Gastrocnemius medialis (tissue), 4 donors: ENCODE data around the gene ZBTB20. TPM values are rescaled to one million over a fixed set of nuclear protein-coding genes. Genes with fewer than 3 reads are reported as not detected.

Source experiments
- ATAC-seq, 2 donors: fragments of 150-250 bp; one replicate each; pipeline ENCODE4 v1.9.1; 2016
- DNase-seq, 2 donors: peaks; one replicate each; pipeline ENCODE4 v3.0.0-alpha.2; 2019
- H3K27ac ChIP-seq, 4 donors: fragments of 200-600 bp; sonication (generic); 1 replicate in 1 of 4; 2 replicates in 3 of 4; pipeline ENCODE4 v1.5.1; 2016 to 2018; ENCODE audit warnings: mild to moderate bottlenecking in 2 of 4, moderate library complexity in 1 of 4
- H3K27me3 ChIP-seq, 3 donors: fragments of 200-600 bp; sonication (generic) in 2 of 3; 1 replicate in 1 of 3; 2 replicates in 2 of 3; pipeline versions ENCODE4 v1.5.1 to v1.6.0; 2016 to 2019; ENCODE audit warnings: mild to moderate bottlenecking in 1 of 3, moderate library complexity in 1 of 3
- H3K36me3 ChIP-seq, 2 donors: fragments of 200-600 bp; sonication (generic) in 1 of 2; one replicate each; pipeline ENCODE4 v1.5.1; 2017 to 2018
- H3K4me1 ChIP-seq, 2 donors: fragments of 200-600 bp; sonication (generic) in 1 of 2; one replicate each; pipeline ENCODE4 v1.5.1; 2016 to 2017; ENCODE audit warnings: mild to moderate bottlenecking in 2 of 2
- H3K4me3 ChIP-seq, 4 donors: fragments of 200-600 bp; sonication (generic) in 3 of 4; 1 replicate in 1 of 4; 2 replicates in 3 of 4; pipeline ENCODE4 v1.5.1; 2016 to 2019; ENCODE audit warnings: mild to moderate bottlenecking in 2 of 4
- H3K9me3 ChIP-seq, 3 donors: fragments of 200-600 bp; sonication (generic) in 2 of 3; 1 replicate in 1 of 3; 2 replicates in 2 of 3; pipeline ENCODE4 v1.5.1; 2016 to 2019
- CTCF ChIP-seq, 5 experiments: fragments of 450-650 bp in 3 of 5; fragments of 200-600 bp in 2 of 5; sonication (generic) in 2 of 5; IDR thresholded peaks in 4 of 5; conservative IDR thresholded peaks in 1 of 5; 1 replicate in 4 of 5; 2 replicates in 1 of 5; pipeline ENCODE4 v1.5.1; 2016 to 2019; ENCODE audit warnings: antibody characterized with exemption in 5 of 5, mild to moderate bottlenecking in 3 of 5, moderate library complexity in 3 of 5
- POLR2A ChIP-seq, 2 donors: fragments of 450-650 bp; IDR thresholded peaks; one replicate each; pipeline ENCODE4 v1.6.1; 2017; ENCODE audit warnings: antibody characterized with exemption in 2 of 2, mild to moderate bottlenecking in 2 of 2, moderate library complexity in 2 of 2
- in situ Hi-C, 4 donors: fragments of 200-750 bp; cut with MboI; loops; one replicate each; pipeline versions ENCODE4 v1.15.0 to v1.8.0; 2017; ENCODE audit warnings: low sequenced_read_pairs in 4 of 4
- intact Hi-C: fragments of 100-400 bp; cut with DNase I; formaldehyde crosslinking; loops from one replicate; pipeline ENCODE4 v1.15.1; 2023; ENCODE audit warnings: low total_unique reads
- total RNA-seq, 4 donors: library from RNA; depleted of rRNA; stranded (reverse); fragments of >200 nt; gene quantifications; one replicate each; pipeline versions ENCODE4 v1.1.0 to v1.2.3, GENCODE V29; 2016

The ZBTB20 gene
- total RNA-seq, 4 donors from 2014 or later: 47.6 to 86.5 (median 69.0) TPM

GRCh38 chr3:115090712-115091111 lies 56.4 kb downstream of the ZBTB20 start:
- peaks cover 65 to 79% of the 10 kb centered on the region in 2 donors for H3K4me1 ChIP-seq
- DNase-seq (no peak), ATAC-seq (no peak)
- peak overlapping the region in 1 of 4 donors; percentile 50 for H3K27ac ChIP-seq
- H3K36me3 ChIP-seq: no peaks in the 10 kb centered on the region
- TF ChIP-seq CTCF (IDR thresholded peaks at IDR 0.05 in 4 of 5, conservative IDR thresholded peaks at IDR 0.05 in 1 of 5) (no peak), POLR2A (IDR thresholded peaks at IDR 0.05) (no peak)
- H3K9me3 ChIP-seq: no peaks in the 10 kb centered on the region
- intact Hi-C loops (loop anchor here (5.0 kb wide), 1 partner anchor 708 kb away; no protein-coding TSS in a partner anchor), in situ Hi-C loops (loop anchor here in 3 of 4 donors (5.0 to 25.0 kb wide), 4 partner anchors 74 to 263 kb away; no protein-coding TSS in a partner anchor)
- no peak overlapping the region for H3K4me3 ChIP-seq
- H3K27me3 ChIP-seq: no peaks in the 10 kb centered on the region

- peaks cover 64 to 81% of the 10 kb centered on the region in 2 donors for H3K4me1 ChIP-seq
- TF ChIP-seq CTCF (IDR thresholded peaks at IDR 0.05 in 4 of 5, conservative IDR thresholded peaks at IDR 0.05 in 1 of 5) (no peak), POLR2A (IDR thresholded peaks at IDR 0.05) (no peak)
- in situ Hi-C loops: loop anchor here in 1 of 4 donors (25.0 kb wide), 1 partner anchor 252 kb away; no protein-coding TSS in a partner anchor
Observed at GRCh38 chr3:115089481-115089880, 57.6 kb downstream of the ZBTB20 start.

DNA sequence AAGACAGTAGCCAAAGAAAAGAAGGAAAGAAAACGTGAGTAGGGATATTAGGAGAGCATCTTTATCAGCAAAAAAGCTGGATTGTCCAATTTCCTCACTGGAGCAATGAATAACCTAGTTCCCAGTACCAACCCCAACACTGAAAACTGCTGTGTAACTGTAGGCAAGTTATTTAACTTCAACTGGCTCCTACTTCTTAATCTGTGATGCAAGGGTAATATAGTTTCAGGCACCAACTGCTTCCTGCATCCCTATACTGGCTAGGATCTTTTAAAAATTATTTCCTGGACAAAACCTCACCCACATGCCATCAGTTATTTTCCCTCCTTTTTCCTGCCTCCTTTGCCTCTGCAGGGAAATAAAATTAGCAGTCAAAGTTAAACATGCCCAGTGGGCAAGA lies 59.6 kb downstream of the ZBTB20 start:
- no peak for TF ChIP-seq POLR2A (IDR thresholded peaks at IDR 0.05)
- no peak for TF ChIP-seq CTCF (IDR thresholded peaks at IDR 0.05 in 4 of 5, conservative IDR thresholded peaks at IDR 0.05 in 1 of 5)

More at GRCh38 chr3:115089481-115089880, 57.6 kb downstream of the ZBTB20 start:
- Histone ChIP-seq H3K4me3 (no peak overlapping the region), H3K36me3 (no peaks in the 10 kb centered on the region), H3K27me3 (no peaks in the 10 kb centered on the region), H3K27ac (no peak overlapping the region), H3K9me3 (no peaks in the 10 kb centered on the region)
- DNase-seq (no peak), ATAC-seq (no peak)
- intact Hi-C loops: loop anchor here (5.0 kb wide), 1 partner anchor 47 kb away; no protein-coding TSS in a partner anchor

DNA sequence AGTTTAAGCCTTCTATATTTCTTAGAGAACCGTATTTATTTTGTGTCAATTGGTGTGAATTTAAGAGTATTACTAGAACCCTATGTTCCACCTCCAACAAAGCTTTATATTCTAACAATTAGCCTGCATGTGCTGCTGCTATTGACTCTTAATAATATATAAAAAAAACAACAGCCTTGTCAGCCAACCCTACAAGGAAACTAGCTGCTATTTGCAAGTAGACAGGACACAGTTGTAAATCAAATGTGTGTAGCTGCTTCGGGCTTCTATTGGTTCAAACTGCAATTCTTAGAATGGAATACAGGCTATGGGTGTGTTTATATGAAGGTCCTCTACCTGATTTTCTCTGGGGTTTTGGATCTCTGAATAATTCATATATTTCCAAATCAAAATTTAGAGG lies 60.7 kb downstream of the ZBTB20 start:
- H3K4me3 ChIP-seq: no peak overlapping the region
- in situ Hi-C loops: loop anchor here in 1 of 4 donors (25.0 kb wide), 1 partner anchor 249 kb away; no protein-coding TSS in a partner anchor
- peaks cover 50 to 76% of the 10 kb centered on the region in 2 donors for H3K4me1 ChIP-seq
- H3K27ac ChIP-seq: no peak overlapping the region
- TF ChIP-seq POLR2A (IDR thresholded peaks at IDR 0.05): no peak
- TF ChIP-seq CTCF (IDR thresholded peaks at IDR 0.05 in 4 of 5, conservative IDR thresholded peaks at IDR 0.05 in 1 of 5): no peak
- H3K27me3 ChIP-seq: no peaks in the 10 kb centered on the region
- H3K9me3 ChIP-seq: no peaks in the 10 kb centered on the region
- ATAC-seq: peak in 1 of 2 donors; percentile 19
- intact Hi-C loops: loop anchor here (5.0 kb wide), 1 partner anchor 44 kb away; no protein-coding TSS in a partner anchor
- H3K36me3 ChIP-seq: no peaks in the 10 kb centered on the region
- no peak for DNase-seq

More for the DNA sequence above, 59.6 kb downstream of the ZBTB20 start:
- Histone ChIP-seq H3K27me3 (no peaks in the 10 kb centered on the region), H3K9me3 (no peaks in the 10 kb centered on the region), H3K4me3 (no peak overlapping the region), H3K27ac (peak overlapping the region in 1 of 4 donors; percentile 8), H3K4me1 (peaks cover 53 to 80% of the 10 kb centered on the region in 2 donors), H3K36me3 (no peaks in the 10 kb centered on the region)
- ATAC-seq: no peak
- in situ Hi-C loops: loop anchor here in 1 of 4 donors (25.0 kb wide), 1 partner anchor 250 kb away; no protein-coding TSS in a partner anchor
- intact Hi-C loops: loop anchor here (5.0 kb wide), 1 partner anchor 45 kb away; no protein-coding TSS in a partner anchor
- DNase-seq: no peak
